ENCODE results near the gene DAZAP1. TPM values are rescaled to one million over a fixed set of nuclear protein-coding genes. Genes with fewer than 3 reads are reported as not detected.

Gene DAZAP1
- total and polyA plus RNA-seq, 2 of the 4 experiments (the other 2 are of a cell fraction) = 22.0 to 62.8 TPM

GRCh38 chr19:1435378-1435989 is 28.1 kb downstream of the DAZAP1 start:
- Histone ChIP-seq H2BK15ac (ENCODE audit: low read depth, low read length) (no peak overlapping the region), H4K5ac (ENCODE audit: low read depth, low read length) (no peak overlapping the region), H3K4me1 (ENCODE audit: control insufficient read depth, insufficient read depth, low read length) (peaks cover 6% of the 10 kb centered on the region), H3K18ac (ENCODE audit: low read depth, low read length) (no peak overlapping the region), H2BK20ac (ENCODE audit: low read depth, low read length) (no peak overlapping the region), H4K8ac (ENCODE audit: low read depth in 2 of 2, low read length in 2 of 2) (no peak overlapping the region), H3K14ac (replicated peaks; ENCODE audit: low read depth, low read length) (no peak overlapping the region), H3K4me2 (ENCODE audit: low read depth, low read length) (no peak overlapping the region), H3K9ac (ENCODE audit: low read depth, low read length) (no peak overlapping the region), H3K27ac (ENCODE audit: insufficient read depth, low read length) (no peak overlapping the region), H2BK120ac (ENCODE audit: low read depth, low read length) (no peak overlapping the region), H2AFZ (replicated peaks; ENCODE audit: low read length, poor library complexity) (no peak overlapping the region), H3K23ac (ENCODE audit: low read depth, low read length) (no peak overlapping the region), H3K4me3 (ENCODE audit: insufficient read depth, low read depth, low read length) (no peak overlapping the region), H3K79me1 (ENCODE audit: low read depth in 1 of 2, low read length in 2 of 2) (peaks cover 18 to 34% of the 10 kb centered on the region in 2 experiments), H2BK5ac (ENCODE audit: low read depth, low read length, poor library complexity, severe bottlenecking) (no peak overlapping the region), H3K56ac (ENCODE audit: extremely low read depth, insufficient read depth, low read length) (no peak overlapping the region), H3K4ac (ENCODE audit: low read depth, low read length) (no peak overlapping the region), H3K9me3 (ENCODE audit: control insufficient read depth, insufficient read depth, low read length) (no peaks in the 10 kb centered on the region), H2AK5ac (ENCODE audit: low read depth, low read length) (no peak overlapping the region), H3K36me3 (ENCODE audit: control insufficient read depth, insufficient read depth, low read length) (peaks cover 50% of the 10 kb centered on the region), H3K27me3 (ENCODE audit: control insufficient read depth, insufficient read depth, low read length) (no peaks in the 10 kb centered on the region), H3K9me1 (ENCODE audit: insufficient read depth, low read length) (no peaks in the 10 kb centered on the region; the same call in 1 of the 2 replicates), H4K91ac (ENCODE audit: insufficient read depth, low read depth, low read length) (no peak overlapping the region), H4K20me1 (ENCODE audit: insufficient read depth, low read length) (peaks cover 31% of the 10 kb centered on the region), H2AK9ac (replicated peaks; ENCODE audit: low read depth, low read length, poor library complexity) (no peak overlapping the region)
- in situ Hi-C loops (cut with MboI; ENCODE audit: low sequenced_read_pairs) = no loop called here
- ChIA-PET CTCF (no interaction called here), POLR2A (ENCODE audit: unreplicated experiment) (interaction anchor here (0.5 kb wide), 1 partner anchor 429 kb away, joined by 6 read pairs; no protein-coding TSS in a partner anchor)
- WGBS, 2 experiments (ENCODE audit: extremely low coverage in 2 of 2, insufficient read length in 1 of 2) = 86% methylated on average over 9 of the region's 21 CpGs; no CpG with 5 or more reads in 1 of the 2 experiments
- TF ChIP-seq RAD21 (IDR thresholded peaks at IDR 0.05; ENCODE audit: low read length) (no peak), CEBPB (IDR thresholded peaks at IDR 0.05; ENCODE audit: low read depth, low read length) (no peak), FOS (IDR thresholded peaks at IDR 0.05; ENCODE audit: low read depth, low read length) (no peak), CHD1 (IDR thresholded peaks at IDR 0.05; ENCODE audit: low read depth, low read length) (no peak), MXI1 (IDR thresholded peaks at IDR 0.05; ENCODE audit: borderline replicate concordance, low read depth, low read length) (no peak), BHLHE40 (IDR thresholded peaks at IDR 0.05; ENCODE audit: low read depth, low read length) (no peak), POLR2A (IDR thresholded peaks at IDR 0.05; ENCODE audit: low read depth, low read length) (no peak), RFX5 (IDR thresholded peaks at IDR 0.05; ENCODE audit: low read depth, low read length) (no peak), SMC3 (IDR thresholded peaks at IDR 0.05; ENCODE audit: low read depth, low read length) (no peak), NFE2L2 (IDR thresholded peaks at IDR 0.05; ENCODE audit: low read depth, low read length) (no peak)
- intact Hi-C loops (cut with micrococcal nuclease) = no loop called here
- DNase-seq (no peak), ATAC-seq (ENCODE audit: low read depth) (no peak)
- BruUV-seq (replicated peaks) = no TSS peak
- dilution Hi-C loops (cut with HindIII; ENCODE audit: low sequenced_read_pairs, unreplicated experiment) = no loop called here
